Endometrium (tissue), 2 donors: Measurements from ENCODE around the gene MAFB.

ENCODE experiments used
- FAIRE-seq: peaks from 2 replicates; lab custom pipeline; 2012; peaks lifted over from hg19 to GRCh38; lab: Jason Lieb, UNC
- donor health status: control.
- donor health status: control.

Gene MAFB

DNA sequence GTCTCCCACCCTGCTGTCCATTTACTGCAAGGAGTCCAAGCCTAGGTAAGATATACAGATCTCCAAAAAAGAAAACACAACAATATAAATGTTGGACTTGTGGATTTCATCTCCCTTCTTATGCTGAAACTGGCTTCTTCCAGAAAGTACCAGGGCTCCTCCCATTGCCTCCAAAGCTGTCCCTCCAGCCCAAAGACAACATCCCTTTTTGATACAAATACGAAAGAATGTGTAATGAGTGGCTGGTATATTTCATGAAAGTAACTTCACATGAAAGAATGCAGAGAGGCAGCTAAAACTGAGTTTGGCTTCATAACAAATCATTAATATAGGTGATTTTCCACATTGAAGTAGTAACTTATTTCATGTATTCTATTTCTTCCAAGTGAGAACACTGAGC is 7.9 kb downstream of the MAFB start:
- no peak for FAIRE-seq

- FAIRE-seq: no peak
Observed at GRCh38 chr20:40680161-40680959, 8.7 kb downstream of the MAFB start.

GRCh38 chr20:40679184-40679583 is 9.9 kb downstream of the MAFB start:
- no peak for FAIRE-seq

GRCh38 chr20:40678286-40678875 is 10.7 kb downstream of the MAFB start:
- FAIRE-seq: no peak

- FAIRE-seq: no peak
Observed at GRCh38 chr20:40677343-40677924, 11.6 kb downstream of the MAFB start.

GRCh38 chr20:40676491-40677269 is 12.4 kb downstream of the MAFB start:
- FAIRE-seq: no peak

- no peak for FAIRE-seq
Observed at GRCh38 chr20:40675599-40676221, 13.3 kb downstream of the MAFB start.

DNA sequence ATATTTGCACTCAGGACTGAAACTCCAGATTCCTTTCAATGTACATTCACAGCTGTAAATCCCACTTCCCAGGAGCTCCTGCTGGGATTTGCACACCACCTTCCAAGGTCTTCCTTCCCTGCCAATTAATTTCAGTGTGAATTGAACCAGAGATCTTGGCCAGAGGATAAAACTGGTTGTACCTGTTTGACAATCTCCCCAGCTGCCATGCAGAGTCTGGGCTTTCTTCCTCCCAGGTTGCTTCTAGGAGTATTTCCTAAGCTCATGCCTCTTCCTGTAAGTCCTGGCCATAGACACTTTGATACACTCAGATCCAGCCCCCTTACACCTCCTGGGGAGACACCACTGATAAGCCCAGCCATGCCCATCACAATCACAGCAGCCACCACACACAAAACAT is 15.6 kb downstream of the MAFB start:
- no peak for FAIRE-seq

DNA sequence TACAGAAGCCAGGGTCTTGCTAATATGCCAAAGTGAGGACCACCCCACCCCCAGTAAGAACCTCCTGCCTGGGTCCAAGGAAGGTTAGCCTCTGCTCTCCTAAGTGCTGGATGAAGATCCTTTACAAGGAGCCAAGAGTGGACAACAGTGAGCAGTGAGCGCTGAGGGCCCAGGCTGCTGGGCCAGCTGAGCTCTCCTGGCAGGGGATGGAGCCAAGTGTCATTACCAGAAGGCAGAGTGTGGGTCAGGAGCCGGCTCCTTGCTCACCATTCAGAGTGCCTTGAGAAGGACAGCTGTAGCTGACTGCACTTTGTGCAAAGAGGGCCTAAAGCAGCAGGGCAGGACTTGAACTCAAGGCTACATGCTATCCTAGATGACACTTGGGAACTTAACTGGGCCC is 16.9 kb downstream of the MAFB start:
- FAIRE-seq: no peak

GRCh38 chr20:40670253-40670652 is 18.8 kb downstream of the MAFB start:
- FAIRE-seq: no peak

DNA sequence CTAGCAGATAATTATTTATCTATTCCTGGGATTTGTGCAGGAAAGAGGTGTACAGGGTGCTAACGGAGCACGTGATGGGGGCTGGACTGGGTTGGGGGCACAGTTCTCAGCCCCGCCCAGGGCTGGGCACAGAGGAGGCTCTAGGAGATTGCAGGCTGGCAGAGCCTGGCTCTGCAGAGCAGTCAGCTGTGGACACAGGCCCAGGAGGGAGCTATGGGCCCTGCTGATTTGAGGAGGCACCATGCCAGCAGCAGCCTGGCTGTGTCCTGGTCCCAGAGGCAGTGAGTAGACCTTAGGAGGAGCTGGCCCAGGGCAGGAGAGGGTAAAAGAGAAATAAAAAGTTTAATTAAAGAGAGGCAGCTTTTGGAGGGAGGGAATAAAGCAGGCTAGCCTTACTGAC is 19.3 kb downstream of the MAFB start:
- no peak for FAIRE-seq

- FAIRE-seq: no peak
Observed at GRCh38 chr20:40668449-40669228, 20.4 kb downstream of the MAFB start.

GRCh38 chr20:40667503-40667902 is 21.5 kb downstream of the MAFB start:
- no peak for FAIRE-seq

- no peak for FAIRE-seq
Observed at GRCh38 chr20:40666336-40666735, 22.7 kb downstream of the MAFB start.

DNA sequence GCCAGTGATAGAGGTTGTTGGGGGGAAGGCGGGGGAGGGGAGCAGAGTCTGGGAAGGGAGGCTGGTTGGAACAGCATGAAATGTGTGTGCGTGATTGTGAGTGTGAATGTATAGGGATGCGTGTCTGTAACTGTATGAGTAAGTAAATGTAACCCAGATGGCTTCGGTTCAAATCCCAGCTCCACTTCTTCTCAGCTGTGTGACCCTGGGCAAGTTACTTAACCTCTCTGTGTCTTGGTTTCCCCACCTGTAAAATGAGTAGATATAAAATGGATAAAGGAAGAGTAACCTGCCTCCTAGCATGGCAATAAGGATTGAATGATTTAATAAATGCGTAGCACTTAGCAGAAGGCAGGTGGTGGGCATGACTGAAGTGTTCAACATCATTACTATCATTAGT is 24.1 kb downstream of the MAFB start:
- FAIRE-seq: no peak

DNA sequence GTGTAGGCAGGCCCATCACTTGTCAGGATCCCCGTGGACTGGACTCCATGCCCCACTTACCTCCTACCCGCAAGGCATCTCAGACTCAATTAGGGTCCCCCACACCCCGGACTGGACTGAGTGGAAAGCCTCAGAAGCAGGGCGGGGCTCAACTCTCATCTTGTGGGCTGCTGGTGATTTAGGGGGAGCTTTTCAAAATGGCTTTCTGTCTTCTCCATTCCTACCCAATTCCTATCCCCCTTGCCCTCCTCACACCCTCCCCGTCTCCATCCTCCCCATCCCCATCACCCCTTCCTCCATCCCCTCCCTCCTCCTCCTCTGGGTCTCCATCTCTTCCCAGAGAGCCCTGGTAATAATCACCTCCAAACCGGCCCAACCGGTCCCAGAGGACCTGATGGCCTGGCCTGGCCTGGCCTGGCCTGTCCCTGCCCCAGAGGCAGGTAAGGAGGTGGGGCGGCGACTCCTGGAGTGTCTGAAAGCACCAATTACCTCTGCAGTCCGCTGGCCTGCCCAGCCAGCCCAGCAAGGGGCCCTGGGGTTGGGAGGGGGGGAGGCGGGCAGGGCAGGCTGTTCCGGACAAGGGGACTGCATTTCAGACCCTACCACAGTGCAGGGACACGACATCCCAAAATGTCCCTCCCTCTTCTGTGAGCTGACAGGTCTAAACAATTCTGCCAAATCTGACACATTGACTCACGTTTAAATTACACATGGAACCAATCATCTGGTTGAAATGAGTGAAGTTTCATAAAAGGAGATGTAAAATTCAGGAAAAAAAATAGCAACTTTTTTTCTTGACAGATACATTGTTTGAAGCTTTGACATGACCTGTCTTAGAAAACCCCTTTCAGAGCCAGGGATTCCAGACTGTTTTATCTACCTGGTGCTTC is 24.8 kb downstream of the MAFB start:
- FAIRE-seq: no peak

GRCh38 chr20:40663304-40663790 is 25.7 kb downstream of the MAFB start:
- FAIRE-seq: no peak

GRCh38 chr20:40659567-40659966 is 29.5 kb downstream of the MAFB start:
- FAIRE-seq: no peak

DNA sequence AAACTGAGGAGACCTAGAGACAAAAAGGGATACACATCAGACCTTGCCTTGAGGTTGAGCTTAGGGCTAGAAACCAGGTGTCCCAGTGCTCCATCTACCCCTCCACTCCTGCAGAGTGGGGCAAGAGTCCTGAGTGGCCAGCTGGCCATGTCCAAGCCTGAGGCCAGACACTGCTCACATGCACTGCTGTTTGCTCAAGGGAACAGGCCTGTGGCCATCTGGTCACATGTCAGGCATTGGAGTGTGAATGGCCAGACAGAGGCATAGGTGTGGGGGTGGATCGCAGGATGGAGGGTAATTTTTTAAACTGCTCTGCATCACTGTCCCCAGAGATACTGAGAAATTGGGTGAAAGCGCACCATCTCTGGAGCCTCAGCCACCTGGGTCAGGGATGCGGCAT is 30.5 kb downstream of the MAFB start:
- FAIRE-seq: no peak

DNA sequence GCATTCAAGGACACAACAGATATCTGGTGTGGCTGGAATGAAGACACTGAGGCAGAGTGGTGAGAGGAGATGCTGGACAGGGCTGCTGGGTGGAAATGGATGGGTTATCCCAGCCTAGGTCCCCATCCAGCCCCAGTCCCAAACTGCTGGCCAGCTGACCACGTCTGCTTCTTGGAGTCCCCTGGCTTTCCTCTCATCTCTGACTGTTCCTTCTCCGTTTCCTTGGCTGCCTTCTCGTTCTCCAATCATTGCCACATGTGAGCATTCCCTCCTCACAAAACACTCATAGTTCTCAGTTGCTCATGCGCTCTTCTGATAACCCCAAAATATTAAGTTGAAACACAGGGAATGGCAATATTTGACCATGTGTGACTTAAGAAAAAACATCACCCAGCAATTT is 31.5 kb downstream of the MAFB start:
- no peak for FAIRE-seq
